Thyroid gland (tissue), 4 donors: ENCODE data around the gene UNC80.

Experiments used
- POLR2A ChIP-seq, 2 donors: fragments of 450-650 bp; IDR thresholded peaks; one replicate each; pipeline ENCODE4 v1.6.1; 2017; ENCODE audit warnings: antibody characterized with exemption in 2 of 2, mild to moderate bottlenecking in 2 of 2, moderate library complexity in 1 of 2
- TF ChIP-seq, protein P1 (sequence below), 6 experiments: fragments of 200-600 bp in 3 of 6; fragments of 450-650 bp in 3 of 6; sonication (generic) in 3 of 6; IDR thresholded peaks; one replicate each; pipeline ENCODE4 v1.5.1; 2016 to 2019; ENCODE audit warnings: antibody characterized with exemption in 6 of 6, mild to moderate bottlenecking in 2 of 6, inconsistent platforms in 1 of 6, moderate library complexity in 1 of 6

DNA sequence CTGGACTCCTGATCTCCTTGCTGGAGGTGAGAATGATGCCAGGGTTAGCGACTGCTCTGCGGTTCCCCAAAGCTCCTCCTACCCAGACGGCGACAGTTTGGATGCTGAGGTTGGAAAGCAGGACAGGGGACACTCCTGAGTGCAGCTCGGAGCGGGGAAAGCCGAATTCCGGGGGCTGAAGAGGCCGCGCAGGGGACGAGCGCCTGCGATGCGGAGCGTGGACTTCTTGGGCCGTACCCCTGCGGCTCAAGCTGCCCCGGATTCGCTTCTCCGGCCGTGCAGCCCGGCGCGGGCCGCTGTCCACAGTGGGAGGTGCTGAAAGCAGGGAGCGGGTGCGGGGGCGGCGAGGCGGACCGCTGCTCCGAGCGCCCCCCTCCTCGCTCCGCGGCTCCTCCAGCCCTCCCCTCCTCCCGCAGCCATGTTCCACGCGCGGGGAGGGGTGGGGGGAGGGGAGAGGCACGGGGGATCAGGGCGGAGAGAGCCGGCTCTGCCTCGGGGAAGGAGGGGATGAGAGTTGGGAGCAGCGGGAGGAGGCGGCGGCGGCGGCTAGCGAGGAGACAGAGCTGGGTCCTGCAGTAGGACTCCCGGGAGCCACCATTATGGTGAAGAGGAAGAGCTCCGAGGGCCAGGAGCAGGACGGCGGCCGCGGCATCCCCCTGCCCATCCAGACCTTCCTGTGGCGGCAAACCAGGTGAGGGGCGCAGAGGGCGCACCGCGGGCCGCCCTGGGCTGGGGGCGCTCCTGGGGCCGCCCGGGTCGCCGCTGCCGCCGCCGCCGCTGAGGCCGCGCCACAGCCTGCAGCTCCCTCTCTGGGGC is at the start of gene UNC80:
- TF ChIP-seq POLR2A (IDR thresholded peaks at IDR 0.05), result no peak
- TF ChIP-seq, protein P1, sequence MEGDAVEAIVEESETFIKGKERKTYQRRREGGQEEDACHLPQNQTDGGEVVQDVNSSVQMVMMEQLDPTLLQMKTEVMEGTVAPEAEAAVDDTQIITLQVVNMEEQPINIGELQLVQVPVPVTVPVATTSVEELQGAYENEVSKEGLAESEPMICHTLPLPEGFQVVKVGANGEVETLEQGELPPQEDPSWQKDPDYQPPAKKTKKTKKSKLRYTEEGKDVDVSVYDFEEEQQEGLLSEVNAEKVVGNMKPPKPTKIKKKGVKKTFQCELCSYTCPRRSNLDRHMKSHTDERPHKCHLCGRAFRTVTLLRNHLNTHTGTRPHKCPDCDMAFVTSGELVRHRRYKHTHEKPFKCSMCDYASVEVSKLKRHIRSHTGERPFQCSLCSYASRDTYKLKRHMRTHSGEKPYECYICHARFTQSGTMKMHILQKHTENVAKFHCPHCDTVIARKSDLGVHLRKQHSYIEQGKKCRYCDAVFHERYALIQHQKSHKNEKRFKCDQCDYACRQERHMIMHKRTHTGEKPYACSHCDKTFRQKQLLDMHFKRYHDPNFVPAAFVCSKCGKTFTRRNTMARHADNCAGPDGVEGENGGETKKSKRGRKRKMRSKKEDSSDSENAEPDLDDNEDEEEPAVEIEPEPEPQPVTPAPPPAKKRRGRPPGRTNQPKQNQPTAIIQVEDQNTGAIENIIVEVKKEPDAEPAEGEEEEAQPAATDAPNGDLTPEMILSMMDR (IDR thresholded peaks at IDR 0.05), result no peak
